Measurements from ENCODE around the gene PGBD5.

The PGBD5 gene

GRCh38 chr1:230321341-230321740 is 104.8 kb downstream of the PGBD5 start:
- DNase-seq = no peak

GRCh38 chr1:230320804-230321203 is 105.3 kb downstream of the PGBD5 start:
- DNase-seq = no peak

GRCh38 chr1:230319014-230319747 is 107.0 kb downstream of the PGBD5 start:
- DNase-seq = no peak

GRCh38 chr1:230317823-230318819 is 108.0 kb downstream of the PGBD5 start:
- DNase-seq = no peak

- DNase-seq = no peak
Observed at GRCh38 chr1:230316864-230317745, 109.0 kb downstream of the PGBD5 start.

GRCh38 chr1:230315099-230315498 is 111.0 kb downstream of the PGBD5 start:
- no peak for DNase-seq

GRCh38 chr1:230314142-230314470 is 112.0 kb downstream of the PGBD5 start:
- no peak for DNase-seq

- DNase-seq = no peak
Observed at GRCh38 chr1:230313453-230314141, 112.5 kb downstream of the PGBD5 start.

- DNase-seq = no peak
Observed at GRCh38 chr1:230312676-230313075, 113.5 kb downstream of the PGBD5 start.

- peak; percentile 38 for DNase-seq
Observed at GRCh38 chr1:230310381-230311163, 115.6 kb downstream of the PGBD5 start.

GRCh38 chr1:230309646-230310177 is 116.4 kb downstream of the PGBD5 start:
- DNase-seq = no peak

- DNase-seq = no peak
Observed at GRCh38 chr1:230308821-230309220, 117.3 kb downstream of the PGBD5 start.

- no peak for DNase-seq
Observed at GRCh38 chr1:230308039-230308438, 118.1 kb downstream of the PGBD5 start.

GRCh38 chr1:230307213-230307612 is 118.9 kb downstream of the PGBD5 start:
- no peak for DNase-seq

- DNase-seq = no peak
Observed at GRCh38 chr1:230306169-230306568, 120.0 kb downstream of the PGBD5 start.

- no peak for DNase-seq
Observed at GRCh38 chr1:230303822-230304221, 122.3 kb downstream of the PGBD5 start.

GRCh38 chr1:230303069-230303468 is 123.1 kb downstream of the PGBD5 start:
- DNase-seq = no peak

- DNase-seq = no peak
Observed at GRCh38 chr1:230301822-230302221, 124.3 kb downstream of the PGBD5 start.

GRCh38 chr1:230301322-230301721 is 124.8 kb downstream of the PGBD5 start:
- no peak for DNase-seq

- DNase-seq = no peak
Observed at GRCh38 chr1:230300322-230301301, 125.5 kb downstream of the PGBD5 start.
